Breast epithelium (tissue), 4 donors: ENCODE data around the gene ZNF622. TPM values are rescaled to one million over a fixed set of nuclear protein-coding genes. Genes with fewer than 3 reads are reported as not detected.

ENCODE experiments used
- DNase-seq, 2 donors: peaks; one replicate each; pipeline ENCODE4 v3.0.0-alpha.2; 2019; ENCODE audit warnings: low spot score in 2 of 2
- H3K27ac ChIP-seq, 2 donors: fragments of 200-600 bp; sonication (generic) in 1 of 2; one replicate each; pipeline ENCODE4 v1.5.1; 2016 to 2019; ENCODE audit warnings: mild to moderate bottlenecking in 1 of 2
- H3K27me3 ChIP-seq, 2 donors: fragments of 200-600 bp; sonication (generic) in 1 of 2; one replicate each; pipeline versions ENCODE4 v1.5.1 to v1.6.0; 2017 to 2019; ENCODE audit warnings: control low read depth in 1 of 2, mild to moderate bottlenecking in 1 of 2
- H3K36me3 ChIP-seq: fragments of 200-600 bp; one replicate; pipeline ENCODE4 v1.5.1; 2019
- H3K4me1 ChIP-seq, 2 donors: fragments of 200-600 bp; sonication (generic); one replicate each; pipeline ENCODE4 v1.5.1; 2016 to 2019; ENCODE audit warnings: control low read depth in 1 of 2
- H3K4me3 ChIP-seq, 3 donors: fragments of 200-600 bp; sonication (generic); 1 replicate in 2 of 3; 2 replicates in 1 of 3; pipeline ENCODE4 v1.5.1; 2016 to 2019; ENCODE audit warnings: mild to moderate bottlenecking in 3 of 3, moderate library complexity in 2 of 3
- H3K9me3 ChIP-seq, 2 donors: fragments of 200-600 bp; sonication (generic) in 1 of 2; one replicate each; pipeline ENCODE4 v1.5.1; 2016 to 2019; ENCODE audit warnings: control low read depth in 1 of 2
- POLR2A ChIP-seq: fragments of 450-650 bp; IDR thresholded peaks from one replicate; pipeline ENCODE4 v1.6.1; 2016; ENCODE audit warnings: antibody characterized with exemption, mild to moderate bottlenecking, moderate library complexity
- POLR2AphosphoS5 ChIP-seq, 3 donors: sonication (generic); formaldehyde crosslinking; IDR thresholded peaks; one replicate each; pipeline ENCODE4 v1.6.1; 2017; ENCODE audit warnings: antibody characterized with exemption in 3 of 3
- intact Hi-C: fragments of 100-400 bp; cut with DNase I; formaldehyde crosslinking; loops from one replicate; pipeline ENCODE4 v1.15.1; 2023; ENCODE audit warnings: low total_unique reads
- total RNA-seq, 3 donors: library from RNA; depleted of rRNA; stranded (reverse); fragments of >200 nt; gene quantifications; one replicate each; pipeline ENCODE4 v1.1.0, GENCODE V29; 2016
- TF ChIP-seq, protein P1 (sequence below), 3 donors: fragments of 450-650 bp; IDR thresholded peaks; one replicate each; pipeline ENCODE4 v1.5.1; 2016 to 2017; ENCODE audit warnings: antibody characterized with exemption in 3 of 3, mild to moderate bottlenecking in 3 of 3, moderate library complexity in 3 of 3

Gene ZNF622
- total RNA-seq, 3 donors from 2014 or later: 27.9 to 37.6 (median 31.3) TPM

DNA sequence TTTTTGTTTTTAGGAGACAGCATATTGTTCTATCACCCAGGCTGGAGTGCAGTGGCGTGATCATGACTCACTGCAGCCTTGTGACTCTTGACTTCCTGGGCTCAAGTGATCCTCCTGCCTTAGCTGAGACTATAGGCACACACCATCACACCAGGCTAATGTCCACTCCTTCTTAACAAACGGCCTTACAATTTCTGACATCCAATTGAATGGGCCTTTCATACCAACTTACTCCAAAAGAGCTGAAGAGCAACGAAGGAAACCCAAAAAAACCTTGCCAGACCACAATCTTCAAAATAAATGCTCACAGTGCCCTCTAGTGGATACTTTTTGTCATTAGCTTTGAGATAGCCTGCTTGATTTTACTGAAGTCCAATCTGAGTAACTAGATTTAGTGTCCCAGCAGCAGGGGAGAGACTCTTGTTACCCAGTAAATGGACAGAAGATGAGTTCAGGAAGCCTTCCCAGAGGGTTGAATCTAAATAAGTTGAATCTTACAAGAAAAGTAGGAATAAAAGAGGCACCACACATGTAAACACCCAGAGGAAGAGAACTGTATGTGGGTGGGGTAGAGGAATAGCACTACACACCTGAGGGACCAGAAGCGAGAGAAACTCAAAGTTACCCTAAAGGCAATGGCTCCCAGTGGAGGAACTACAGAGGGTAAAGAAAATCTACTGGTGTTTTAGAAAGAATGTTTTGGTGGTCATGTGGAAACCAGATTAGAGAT is 9.3 kb downstream of the ZNF622 start:
- intact Hi-C loops: no loop called here
- no peaks in the 10 kb centered on the region for H3K27me3 ChIP-seq
- no peaks in the 10 kb centered on the region for H3K9me3 ChIP-seq
- no peaks in the 10 kb centered on the region for H3K4me1 ChIP-seq
- DNase-seq: no peak
- H3K36me3 ChIP-seq: peaks cover 8% of the 10 kb centered on the region
- no peak for TF ChIP-seq POLR2AphosphoS5 (IDR thresholded peaks at IDR 0.05)
- TF ChIP-seq, protein P1, sequence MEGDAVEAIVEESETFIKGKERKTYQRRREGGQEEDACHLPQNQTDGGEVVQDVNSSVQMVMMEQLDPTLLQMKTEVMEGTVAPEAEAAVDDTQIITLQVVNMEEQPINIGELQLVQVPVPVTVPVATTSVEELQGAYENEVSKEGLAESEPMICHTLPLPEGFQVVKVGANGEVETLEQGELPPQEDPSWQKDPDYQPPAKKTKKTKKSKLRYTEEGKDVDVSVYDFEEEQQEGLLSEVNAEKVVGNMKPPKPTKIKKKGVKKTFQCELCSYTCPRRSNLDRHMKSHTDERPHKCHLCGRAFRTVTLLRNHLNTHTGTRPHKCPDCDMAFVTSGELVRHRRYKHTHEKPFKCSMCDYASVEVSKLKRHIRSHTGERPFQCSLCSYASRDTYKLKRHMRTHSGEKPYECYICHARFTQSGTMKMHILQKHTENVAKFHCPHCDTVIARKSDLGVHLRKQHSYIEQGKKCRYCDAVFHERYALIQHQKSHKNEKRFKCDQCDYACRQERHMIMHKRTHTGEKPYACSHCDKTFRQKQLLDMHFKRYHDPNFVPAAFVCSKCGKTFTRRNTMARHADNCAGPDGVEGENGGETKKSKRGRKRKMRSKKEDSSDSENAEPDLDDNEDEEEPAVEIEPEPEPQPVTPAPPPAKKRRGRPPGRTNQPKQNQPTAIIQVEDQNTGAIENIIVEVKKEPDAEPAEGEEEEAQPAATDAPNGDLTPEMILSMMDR (IDR thresholded peaks at IDR 0.05): peak in 2 of 3 donors; percentile 64 to 71
- peak overlapping the region in 1 of 2 donors; percentile 48 for H3K27ac ChIP-seq
- no peak overlapping the region for H3K4me3 ChIP-seq

DNA sequence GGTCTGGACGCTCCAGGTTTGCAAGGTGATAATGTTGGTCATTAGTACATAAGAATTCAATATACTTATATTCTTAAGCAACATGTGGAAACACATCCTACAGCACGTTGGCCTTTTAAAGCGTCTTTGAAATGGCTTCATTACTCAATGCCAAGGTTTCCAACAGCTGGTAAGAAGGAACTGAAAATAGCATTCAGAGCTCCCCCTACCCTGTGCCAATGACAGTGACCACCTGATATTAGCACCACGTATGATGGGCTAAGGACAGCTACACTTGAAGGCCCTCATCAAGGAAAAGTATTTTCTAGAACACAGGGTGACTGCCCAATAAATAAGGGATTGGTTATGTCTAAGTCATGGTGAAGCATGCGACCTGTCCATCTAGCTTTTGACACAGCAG is 9.9 kb downstream of the ZNF622 start:
- Histone ChIP-seq H3K36me3 (peaks cover 5% of the 10 kb centered on the region), H3K9me3 (no peaks in the 10 kb centered on the region), H3K4me1 (no peaks in the 10 kb centered on the region), H3K27ac (peak overlapping the region in 1 of 2 donors; percentile 48), H3K27me3 (no peaks in the 10 kb centered on the region), H3K4me3 (no peak overlapping the region)
- TF ChIP-seq, protein P1 (IDR thresholded peaks at IDR 0.05): no peak
- TF ChIP-seq POLR2A: no peak
- no peak for TF ChIP-seq POLR2AphosphoS5 (IDR thresholded peaks at IDR 0.05)
- DNase-seq: no peak
- intact Hi-C loops: no loop called here

DNA sequence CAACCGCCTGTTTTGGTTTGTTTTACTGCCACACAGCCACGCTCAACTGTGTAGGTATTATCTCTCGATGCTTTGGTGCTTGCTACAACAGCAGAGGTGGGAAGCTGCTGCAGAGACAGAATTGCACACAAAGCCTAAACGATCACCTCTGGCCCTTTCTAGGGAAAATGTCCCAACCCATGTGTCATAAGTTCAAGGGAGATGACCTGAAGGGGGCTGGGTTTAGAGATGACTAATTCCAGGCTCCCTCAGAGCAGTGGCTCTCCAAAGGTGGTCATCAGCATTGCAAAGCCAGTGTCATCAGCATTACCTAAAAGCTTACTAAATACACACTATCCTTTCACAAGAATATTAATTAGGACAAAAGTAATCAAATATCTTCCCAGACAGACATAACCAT is 10.9 kb downstream of the ZNF622 start:
- Histone ChIP-seq H3K27me3 (no peaks in the 10 kb centered on the region), H3K4me1 (no peaks in the 10 kb centered on the region), H3K27ac (no peak overlapping the region), H3K36me3 (peaks cover under 1% of the 10 kb centered on the region), H3K4me3 (no peak overlapping the region), H3K9me3 (no peaks in the 10 kb centered on the region)
- DNase-seq: no peak
- intact Hi-C loops: no loop called here
- TF ChIP-seq, protein P1 (IDR thresholded peaks at IDR 0.05): no peak
- TF ChIP-seq POLR2AphosphoS5 (IDR thresholded peaks at IDR 0.05) (no peak), POLR2A (no peak)

DNA sequence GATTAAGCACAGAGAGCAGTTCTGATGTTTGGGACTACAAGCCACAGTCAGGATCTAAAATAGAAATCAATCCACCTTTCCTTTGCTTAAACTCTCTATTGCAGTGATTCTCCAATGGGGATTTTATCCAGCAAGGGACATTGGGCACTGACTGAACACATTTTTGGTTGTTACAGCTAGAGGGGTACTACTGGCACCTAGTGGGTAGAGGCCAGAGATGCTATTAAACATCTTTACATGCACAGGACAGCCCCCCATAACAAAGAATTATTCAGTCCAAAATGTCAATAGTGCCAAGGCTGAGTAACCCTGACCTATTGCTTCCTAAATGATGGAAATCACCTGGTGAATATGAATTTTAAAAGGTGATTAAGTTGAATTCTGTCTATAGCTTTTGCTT is 12.0 kb downstream of the ZNF622 start:
- no peaks in the 10 kb centered on the region for H3K4me1 ChIP-seq
- no peak for DNase-seq
- no peak overlapping the region for H3K27ac ChIP-seq
- H3K36me3 ChIP-seq: no peaks in the 10 kb centered on the region
- intact Hi-C loops: no loop called here
- no peaks in the 10 kb centered on the region for H3K27me3 ChIP-seq
- H3K9me3 ChIP-seq: no peaks in the 10 kb centered on the region
- no peak overlapping the region for H3K4me3 ChIP-seq
- TF ChIP-seq, protein P1 (IDR thresholded peaks at IDR 0.05): no peak

DNA sequence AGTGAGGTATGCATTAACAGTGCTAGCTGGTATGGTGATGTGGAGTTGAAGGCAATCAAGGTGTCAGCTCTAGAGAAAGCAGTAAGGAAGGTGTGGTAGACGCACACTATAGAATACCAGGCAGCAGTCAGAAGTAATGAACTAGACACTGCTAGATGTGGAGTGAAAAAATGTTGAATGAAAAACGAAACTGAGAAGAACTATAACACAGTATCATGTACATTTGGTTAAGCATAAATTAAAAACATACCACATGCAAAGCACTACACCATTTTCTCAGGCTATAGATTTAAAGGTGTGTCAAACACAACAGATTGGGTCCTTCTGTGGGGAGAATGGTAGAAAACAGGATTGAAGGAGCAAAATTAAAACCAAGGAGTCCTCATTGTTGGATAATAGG is 15.4 kb downstream of the ZNF622 start:
- H3K36me3 ChIP-seq: no peaks in the 10 kb centered on the region

More for the DNA sequence above, 15.4 kb downstream of the ZNF622 start:
- intact Hi-C loops: no loop called here
- no peaks in the 10 kb centered on the region for H3K4me1 ChIP-seq
- no peak overlapping the region for H3K4me3 ChIP-seq
- DNase-seq: no peak
- H3K9me3 ChIP-seq: no peaks in the 10 kb centered on the region
- TF ChIP-seq POLR2AphosphoS5 (IDR thresholded peaks at IDR 0.05) (no peak), POLR2A (no peak)
- TF ChIP-seq, protein P1 (IDR thresholded peaks at IDR 0.05): no peak
- no peak overlapping the region for H3K27ac ChIP-seq
- H3K27me3 ChIP-seq: no peaks in the 10 kb centered on the region
